Effector memory CD8-positive, alpha-beta T cell (primary cell): ENCODE results near the gene MAP3K21.

Experiments
- ATAC-seq: fragments of 150-1000 bp; cut with Tn5 transposase; replicated peaks from 2 replicates; pipeline ENCODE4 v1.10.0; 2021; ENCODE audit warnings: mild to moderate bottlenecking, moderate library complexity
- DNase-seq, 3 experiments: peaks; one replicate each; pipeline ENCODE4 v3.0.0; 2021
- H3K27ac Mint-ChIP-seq, 2 donors: one replicate each; pipeline ENCODE4 v1.8.0; 2022; ENCODE audit warnings: mild to moderate bottlenecking in 2 of 2, mixed read lengths in 2 of 2, moderate library complexity in 2 of 2
- H3K27me3 Mint-ChIP-seq, 2 donors: one replicate each; pipeline ENCODE4 v1.8.0; 2022; ENCODE audit warnings: mixed read lengths in 2 of 2
- H3K36me3 Mint-ChIP-seq: one replicate; pipeline ENCODE4 v1.8.0; 2022; ENCODE audit warnings: mild to moderate bottlenecking, moderate library complexity, mixed read lengths; ENCODE audit not compliant: insufficient read depth
- H3K4me1 Mint-ChIP-seq, 2 donors: one replicate each; pipeline ENCODE4 v1.8.0; 2022; ENCODE audit warnings: low read depth in 2 of 2, mixed read lengths in 2 of 2
- H3K4me3 Mint-ChIP-seq, 2 donors: one replicate each; pipeline ENCODE4 v1.8.0; 2022; ENCODE audit warnings: mild to moderate bottlenecking in 2 of 2, mixed read lengths in 2 of 2, moderate library complexity in 2 of 2
- H3K9me3 Mint-ChIP-seq, 2 donors: one replicate each; pipeline ENCODE4 v1.8.0; 2022; ENCODE audit warnings: mixed read lengths in 2 of 2

Gene MAP3K21

GRCh38 chr1:233431753-233432403, 104.4 kb downstream of the MAP3K21 start:
- no peaks in the 10 kb centered on the region for H3K4me1 Mint-ChIP-seq
- H3K9me3 Mint-ChIP-seq = peaks cover 0 to 2% of the 10 kb centered on the region in 2 donors
- DNase-seq (no peak), ATAC-seq (no peak)
- H3K27me3 Mint-ChIP-seq = peaks cover 58 to 64% of the 10 kb centered on the region in 2 donors
- H3K36me3 Mint-ChIP-seq = no peaks in the 10 kb centered on the region
- no peak overlapping the region for H3K27ac Mint-ChIP-seq
- H3K4me3 Mint-ChIP-seq = no peak overlapping the region

- Mint-ChIP-seq H3K27ac (no peak overlapping the region), H3K36me3 (no peaks in the 10 kb centered on the region), H3K4me3 (no peak overlapping the region), H3K27me3 (peaks cover 53 to 54% of the 10 kb centered on the region in 2 donors), H3K9me3 (peaks cover 0 to 2% of the 10 kb centered on the region in 2 donors), H3K4me1 (no peaks in the 10 kb centered on the region)
- ATAC-seq (no peak), DNase-seq (no peak)
Measured at GRCh38 chr1:233432916-233433315, 105.4 kb downstream of the MAP3K21 start.

GRCh38 chr1:233433436-233434210, 106.1 kb downstream of the MAP3K21 start:
- H3K27ac Mint-ChIP-seq = no peak overlapping the region

More at GRCh38 chr1:233433436-233434210, 106.1 kb downstream of the MAP3K21 start:
- DNase-seq = no peak
- Mint-ChIP-seq H3K9me3 (peaks cover 0 to 2% of the 10 kb centered on the region in 2 donors), H3K27me3 (peaks cover 48 to 53% of the 10 kb centered on the region in 2 donors), H3K36me3 (no peaks in the 10 kb centered on the region), H3K4me1 (no peaks in the 10 kb centered on the region), H3K4me3 (no peak overlapping the region)
- ATAC-seq = no peak
